ENCODE data around the gene FAM131A.

GRCh38 chr3:184389384-184389783, 52.0 kb downstream of the FAM131A start:
- TF ChIP-seq RAD21 (conservative IDR thresholded peaks at IDR 0.05) (no peak), CTCF (IDR thresholded peaks at IDR 0.05; ENCODE audit: poor library complexity, severe bottlenecking) (no peak), SMC3 (conservative IDR thresholded peaks at IDR 0.05; ENCODE audit: poor library complexity) (no peak), EZH2 (IDR thresholded peaks at IDR 0.05; ENCODE audit: borderline replicate concordance, insufficient read depth, low read length, poor library complexity, severe bottlenecking) (no peak), POLR2AphosphoS5 (IDR thresholded peaks at IDR 0.05) (no peak), EP300 (conservative IDR thresholded peaks at IDR 0.05; ENCODE audit: poor library complexity, severe bottlenecking) (no peak), MXI1 (conservative IDR thresholded peaks at IDR 0.05; ENCODE audit: poor library complexity, severe bottlenecking) (no peak)

Measured in neural cell (in vitro differentiated cells).